Transverse colon (tissue), 4 donors: Measurements from ENCODE around the gene ADCY9. TPM values are rescaled to one million over a fixed set of nuclear protein-coding genes. Genes with fewer than 3 reads are reported as not detected.

ENCODE experiments used
- DNase-seq: peaks from one replicate; pipeline ENCODE4 v3.0.0-alpha.2; 2019
- H3K27ac ChIP-seq, 4 donors: fragments of 200-600 bp; sonication (generic); 2 replicates each; pipeline ENCODE4 v1.5.1; 2016 to 2018; ENCODE audit warnings: inconsistent platforms in 4 of 4
- H3K27me3 ChIP-seq: fragments of 200-600 bp; sonication (generic); 2 replicates; pipeline ENCODE4 v1.5.1; 2017; ENCODE audit warnings: inconsistent platforms
- H3K36me3 ChIP-seq, 4 donors: fragments of 200-600 bp; sonication (generic); 2 replicates each; pipeline ENCODE4 v1.5.1; 2017 to 2019; ENCODE audit warnings: inconsistent platforms in 4 of 4
- H3K4me1 ChIP-seq, 4 donors: fragments of 200-600 bp; sonication (generic); 2 replicates each; pipeline ENCODE4 v1.5.1; 2017 to 2020; ENCODE audit warnings: inconsistent platforms in 4 of 4
- H3K4me3 ChIP-seq, 4 donors: fragments of 200-600 bp; sonication (generic); 1 replicate in 1 of 4; 2 replicates in 3 of 4; pipeline versions ENCODE4 v1.5.1 to v1.6.1; 2017 to 2019; ENCODE audit warnings: inconsistent platforms in 4 of 4
- H3K9me3 ChIP-seq, 2 donors: fragments of 200-600 bp; sonication (generic); 2 replicates each; pipeline ENCODE4 v1.5.1; 2017 to 2019; ENCODE audit warnings: inconsistent platforms in 2 of 2
- EP300 ChIP-seq: sonication (generic); formaldehyde crosslinking; IDR thresholded peaks from one replicate; pipeline ENCODE4 v1.6.1; 2017; ENCODE audit warnings: antibody characterized with exemption, low read depth
- POLR2A ChIP-seq: fragments of 450-650 bp; IDR thresholded peaks from one replicate; pipeline ENCODE4 v1.6.1; 2016; ENCODE audit warnings: antibody characterized with exemption, mild to moderate bottlenecking, moderate library complexity
- POLR2AphosphoS5 ChIP-seq, 3 donors: sonication (generic); formaldehyde crosslinking; IDR thresholded peaks; one replicate each; pipeline ENCODE4 v1.6.1; 2016; ENCODE audit warnings: antibody characterized with exemption in 3 of 3
- WGBS, 2 donors: methylation state at CpG; one replicate each; pipeline ENCODE4 v1.1.5; 2018; ENCODE audit warnings: low coverage in 1 of 2; 5-methylcytosine and 5-hydroxymethylcytosine counted together
- in situ Hi-C, 4 donors: fragments of 200-750 bp; cut with MboI; loops; one replicate each; pipeline versions ENCODE4 v1.15.0 to v1.15.1; 2017; ENCODE audit warnings: low sequenced_read_pairs in 3 of 4, low pct_ligation_motif_present in 1 of 4, low pct_unique_long_range_greater_than_20kb in 1 of 4
- intact Hi-C: fragments of 100-400 bp; cut with DNase I; formaldehyde crosslinking; loops from one replicate; pipeline ENCODE4 v1.15.1; 2023; ENCODE audit warnings: low total_unique reads
- total RNA-seq, 4 donors: library from RNA; depleted of rRNA; stranded (reverse); fragments of >200 nt; gene quantifications; one replicate each; pipeline ENCODE4 v1.1.0, GENCODE V29; 2016
- TF ChIP-seq, protein P1 (sequence below), 5 experiments: fragments of 200-600 bp in 3 of 5; fragments of 450-650 bp in 2 of 5; sonication (generic) in 3 of 5; IDR thresholded peaks; 1 replicate in 2 of 5; 2 replicates in 3 of 5; pipeline ENCODE4 v1.5.1; 2016 to 2017; ENCODE audit warnings: antibody characterized with exemption in 5 of 5, inconsistent platforms in 3 of 5, mild to moderate bottlenecking in 2 of 5, moderate library complexity in 1 of 5

ADCY9 gene
- total RNA-seq, 4 donors from 2014 or later: 33.7 to 46.0 (median 37.2) TPM

- peak; percentile 24 for DNase-seq
- Histone ChIP-seq H3K27me3 (no peaks in the 10 kb centered on the region), H3K9me3 (no peaks in the 10 kb centered on the region), H3K27ac (peak overlapping the region; percentile 14 to 71 (median 40)), H3K4me3 (peak overlapping the region in 2 of 4 donors; percentile 7 to 83), H3K4me1 (peaks cover 13 to 67% (median 53%) of the 10 kb centered on the region in 4 donors), H3K36me3 (no peaks in the 10 kb centered on the region)
- TF ChIP-seq, protein P1, sequence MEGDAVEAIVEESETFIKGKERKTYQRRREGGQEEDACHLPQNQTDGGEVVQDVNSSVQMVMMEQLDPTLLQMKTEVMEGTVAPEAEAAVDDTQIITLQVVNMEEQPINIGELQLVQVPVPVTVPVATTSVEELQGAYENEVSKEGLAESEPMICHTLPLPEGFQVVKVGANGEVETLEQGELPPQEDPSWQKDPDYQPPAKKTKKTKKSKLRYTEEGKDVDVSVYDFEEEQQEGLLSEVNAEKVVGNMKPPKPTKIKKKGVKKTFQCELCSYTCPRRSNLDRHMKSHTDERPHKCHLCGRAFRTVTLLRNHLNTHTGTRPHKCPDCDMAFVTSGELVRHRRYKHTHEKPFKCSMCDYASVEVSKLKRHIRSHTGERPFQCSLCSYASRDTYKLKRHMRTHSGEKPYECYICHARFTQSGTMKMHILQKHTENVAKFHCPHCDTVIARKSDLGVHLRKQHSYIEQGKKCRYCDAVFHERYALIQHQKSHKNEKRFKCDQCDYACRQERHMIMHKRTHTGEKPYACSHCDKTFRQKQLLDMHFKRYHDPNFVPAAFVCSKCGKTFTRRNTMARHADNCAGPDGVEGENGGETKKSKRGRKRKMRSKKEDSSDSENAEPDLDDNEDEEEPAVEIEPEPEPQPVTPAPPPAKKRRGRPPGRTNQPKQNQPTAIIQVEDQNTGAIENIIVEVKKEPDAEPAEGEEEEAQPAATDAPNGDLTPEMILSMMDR (IDR thresholded peaks at IDR 0.05): no peak
- TF ChIP-seq EP300 (no peak), POLR2AphosphoS5 (IDR thresholded peaks at IDR 0.05) (no peak), POLR2A (no peak)
- intact Hi-C loops: loop anchor here (10.0 kb wide), 1 partner anchor 147 kb away; no protein-coding TSS in a partner anchor
- WGBS, 2 donors: 21 to 37% methylated on average over 12 to 16 of the region's 16 CpGs
- in situ Hi-C loops: loop anchor here in 2 of 4 donors (25.0 kb wide), 1 partner anchor 100 kb away; no protein-coding TSS in a partner anchor
Observed at GRCh38 chr16:4111748-4112696, 4.2 kb downstream of the ADCY9 start.

DNA sequence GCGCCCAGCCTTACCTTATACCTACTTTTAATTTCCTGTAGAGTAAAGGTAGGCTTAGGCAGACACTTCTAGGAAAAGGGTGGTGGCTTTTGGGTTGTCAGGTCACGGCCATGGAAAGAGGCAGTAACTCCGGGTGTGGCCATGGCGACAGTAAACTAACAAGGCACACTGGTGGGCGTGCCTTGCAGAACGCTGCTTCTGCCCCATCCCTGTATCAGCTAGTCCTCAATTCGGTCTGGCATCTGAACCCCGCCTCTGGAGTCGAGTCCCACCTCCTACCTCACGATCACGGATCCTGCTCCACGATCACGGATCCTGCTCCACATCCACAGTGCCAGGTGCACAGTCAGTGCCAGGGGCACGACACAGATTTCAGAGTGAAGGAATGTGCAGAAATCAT, 5.6 kb downstream of the ADCY9 start:
- no peaks in the 10 kb centered on the region for H3K9me3 ChIP-seq
- in situ Hi-C loops: loop anchor here in 2 of 4 donors (25.0 kb wide), 1 partner anchor 98 kb away; no protein-coding TSS in a partner anchor
- intact Hi-C loops: loop anchor here (10.0 kb wide), 1 partner anchor 146 kb away; no protein-coding TSS in a partner anchor
- TF ChIP-seq POLR2AphosphoS5 (IDR thresholded peaks at IDR 0.05): peak in 2 of 3 donors; percentile 38 to 41
- peak; percentile 77 for TF ChIP-seq EP300
- TF ChIP-seq POLR2A: no peak
- TF ChIP-seq, protein P1 (IDR thresholded peaks at IDR 0.05): no peak
- DNase-seq: peak; percentile 81
- H3K36me3 ChIP-seq: no peaks in the 10 kb centered on the region
- H3K27me3 ChIP-seq: no peaks in the 10 kb centered on the region
- WGBS, 2 donors: 40% methylated on average over 1 to 14 of the region's 14 CpGs
- peaks cover 13 to 64% (median 51%) of the 10 kb centered on the region in 4 donors for H3K4me1 ChIP-seq
- H3K27ac ChIP-seq: peak overlapping the region; percentile 2 to 71 (median 62)
- peak overlapping the region in 1 of 4 donors; percentile 2 for H3K4me3 ChIP-seq

DNA sequence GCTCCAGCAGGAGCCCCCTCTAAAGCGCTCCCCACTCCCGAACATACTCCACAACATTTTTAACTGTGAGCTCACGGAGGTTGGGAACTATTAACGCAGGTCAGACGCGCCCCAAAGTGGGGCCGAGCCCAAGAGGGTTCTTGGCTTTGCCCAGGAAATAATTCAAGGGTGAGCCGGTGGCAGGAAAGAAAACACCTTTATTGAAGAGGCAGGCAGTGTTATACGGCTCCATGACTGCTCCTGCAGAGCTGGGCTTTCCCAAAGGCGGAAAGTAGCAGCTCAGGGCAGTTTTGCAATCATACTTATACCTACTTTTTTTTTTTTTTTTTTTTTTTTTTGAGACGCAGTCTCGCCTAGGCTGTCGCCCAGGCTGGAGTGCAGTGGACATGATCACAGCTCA, 6.2 kb downstream of the ADCY9 start:
- TF ChIP-seq EP300: no peak
- TF ChIP-seq POLR2AphosphoS5 (IDR thresholded peaks at IDR 0.05): no peak
- TF ChIP-seq POLR2A: no peak
- TF ChIP-seq, protein P1 (IDR thresholded peaks at IDR 0.05): no peak
- no peak overlapping the region for H3K4me3 ChIP-seq
- intact Hi-C loops (loop anchor here (10.0 kb wide), 1 partner anchor 145 kb away; no protein-coding TSS in a partner anchor), in situ Hi-C loops (loop anchor here in 2 of 4 donors (25.0 kb wide), 1 partner anchor 98 kb away; no protein-coding TSS in a partner anchor)
- peaks cover 13 to 59% (median 47%) of the 10 kb centered on the region in 4 donors for H3K4me1 ChIP-seq
- no peaks in the 10 kb centered on the region for H3K36me3 ChIP-seq
- WGBS, 2 donors: 84 to 85% methylated on average over 4 to 13 of the region's 13 CpGs
- H3K9me3 ChIP-seq: no peaks in the 10 kb centered on the region
- H3K27me3 ChIP-seq: no peaks in the 10 kb centered on the region
- DNase-seq: no peak
- H3K27ac ChIP-seq: peak overlapping the region; percentile 14 to 71 (median 44)

GRCh38 chr16:4109250-4109736, 6.9 kb downstream of the ADCY9 start:
- in situ Hi-C loops (loop anchor here in 2 of 4 donors (25.0 kb wide), 1 partner anchor 97 kb away; no protein-coding TSS in a partner anchor), intact Hi-C loops (no loop called here)
- Histone ChIP-seq H3K9me3 (no peaks in the 10 kb centered on the region), H3K36me3 (no peaks in the 10 kb centered on the region), H3K4me1 (peaks cover 13 to 51% (median 40%) of the 10 kb centered on the region in 4 donors), H3K27me3 (no peaks in the 10 kb centered on the region), H3K27ac (peak overlapping the region in 1 of 4 donors; percentile 71), H3K4me3 (no peak overlapping the region)
- TF ChIP-seq, protein P1 (IDR thresholded peaks at IDR 0.05): no peak
- TF ChIP-seq EP300: no peak
- no peak for TF ChIP-seq POLR2A
- TF ChIP-seq POLR2AphosphoS5 (IDR thresholded peaks at IDR 0.05): no peak
- no peak for DNase-seq
- WGBS, 2 donors: 45 to 84% methylated on average over 5 to 11 of the region's 11 CpGs
